Measurements from ENCODE around the gene MLLT3.

DNA sequence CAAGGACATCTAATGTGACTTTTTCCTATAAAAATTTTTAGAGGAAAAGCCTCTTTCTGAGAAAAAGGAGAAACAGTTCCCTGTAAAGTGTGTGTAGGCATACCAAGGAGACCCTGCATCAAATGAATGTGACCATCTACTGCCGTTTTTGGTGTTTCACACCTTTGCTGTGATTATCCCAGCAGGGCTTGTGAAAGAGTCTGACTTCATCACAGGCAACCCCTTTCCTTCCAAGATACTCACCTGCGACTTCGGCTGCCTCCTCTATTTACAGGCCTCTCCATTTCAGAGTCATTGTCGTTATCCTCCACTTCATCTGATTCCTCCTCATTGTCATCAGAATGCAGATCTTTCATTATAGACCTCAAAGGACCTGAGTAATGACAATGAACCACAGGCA is 259.1 kb downstream of the MLLT3 start:
- TF ChIP-seq, protein P1, sequence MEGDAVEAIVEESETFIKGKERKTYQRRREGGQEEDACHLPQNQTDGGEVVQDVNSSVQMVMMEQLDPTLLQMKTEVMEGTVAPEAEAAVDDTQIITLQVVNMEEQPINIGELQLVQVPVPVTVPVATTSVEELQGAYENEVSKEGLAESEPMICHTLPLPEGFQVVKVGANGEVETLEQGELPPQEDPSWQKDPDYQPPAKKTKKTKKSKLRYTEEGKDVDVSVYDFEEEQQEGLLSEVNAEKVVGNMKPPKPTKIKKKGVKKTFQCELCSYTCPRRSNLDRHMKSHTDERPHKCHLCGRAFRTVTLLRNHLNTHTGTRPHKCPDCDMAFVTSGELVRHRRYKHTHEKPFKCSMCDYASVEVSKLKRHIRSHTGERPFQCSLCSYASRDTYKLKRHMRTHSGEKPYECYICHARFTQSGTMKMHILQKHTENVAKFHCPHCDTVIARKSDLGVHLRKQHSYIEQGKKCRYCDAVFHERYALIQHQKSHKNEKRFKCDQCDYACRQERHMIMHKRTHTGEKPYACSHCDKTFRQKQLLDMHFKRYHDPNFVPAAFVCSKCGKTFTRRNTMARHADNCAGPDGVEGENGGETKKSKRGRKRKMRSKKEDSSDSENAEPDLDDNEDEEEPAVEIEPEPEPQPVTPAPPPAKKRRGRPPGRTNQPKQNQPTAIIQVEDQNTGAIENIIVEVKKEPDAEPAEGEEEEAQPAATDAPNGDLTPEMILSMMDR (conservative IDR thresholded peaks at IDR 0.05; ENCODE audit: low read length): no peak
- no peak for TF ChIP-seq EZH2phosphoT487 (IDR thresholded peaks at IDR 0.05; ENCODE audit: borderline replicate concordance)

Data from Loucy (cell line).